Lower lobe of right lung (tissue), 2 donors: ENCODE measurements around the gene MYO10. TPM values are rescaled to one million over a fixed set of nuclear protein-coding genes. Genes with fewer than 3 reads are reported as not detected.

Source experiments
- ATAC-seq, 2 donors: fragments of 200-7000 bp; cut with Tn5 transposase; one replicate each; pipeline ENCODE4 v1.9.1; 2020 to 2022; ENCODE audit warnings: mild to moderate bottlenecking in 2 of 2, moderate library complexity in 2 of 2
- DNase-seq: peaks from one replicate; pipeline ENCODE4 v3.0.0-alpha.2; 2020
- H3K27ac ChIP-seq: fragments of 200-600 bp; one replicate; pipeline ENCODE4 v1.8.0; 2022
- H3K27me3 ChIP-seq: fragments of 200-600 bp; one replicate; pipeline ENCODE4 v1.8.0; 2022; ENCODE audit warnings: low read depth
- H3K36me3 ChIP-seq: fragments of 200-600 bp; one replicate; pipeline ENCODE4 v1.8.0; 2022; ENCODE audit warnings: mild to moderate bottlenecking
- H3K4me1 ChIP-seq: fragments of 200-600 bp; one replicate; pipeline ENCODE4 v1.8.0; 2022
- H3K4me3 ChIP-seq: fragments of 200-600 bp; one replicate; pipeline ENCODE4 v1.8.0; 2022; ENCODE audit warnings: mild to moderate bottlenecking
- H3K9me3 ChIP-seq: fragments of 200-600 bp; one replicate; pipeline ENCODE4 v1.8.0; 2022
- intact Hi-C: fragments of 100-400 bp; cut with DNase I; formaldehyde crosslinking; loops from one replicate; pipeline ENCODE4 v1.11.0; 2022
- total RNA-seq: library from RNA; stranded (reverse); fragmentation: NEBNext Ultra II Directional; extraction: Animal tissue kit (Norgen Biotek cat#: 25700); gene quantifications from one replicate; pipeline ENCODE4 v1.2.1, GENCODE V29; 2021
- TF ChIP-seq, protein P1 (sequence below): fragments of 200-600 bp; IDR thresholded peaks from one replicate; pipeline ENCODE4 v1.8.0; 2022; ENCODE audit warnings: antibody characterized with exemption, mild to moderate bottlenecking
- donor health status: DM: no; HTN: yes; CAD: no; lungs with severe emphysema.

The MYO10 gene
- total RNA-seq, 1 donor from 2014 or later, result 51.5 TPM

GRCh38 chr5:16906255-16906654 lies 29.8 kb downstream of the MYO10 start:
- no peaks in the 10 kb centered on the region for H3K9me3 ChIP-seq
- H3K27me3 ChIP-seq, result no peaks in the 10 kb centered on the region
- intact Hi-C loops, result no loop called here
- ATAC-seq, result peak in 1 of 2 donors; percentile 43
- DNase-seq, result no peak
- peaks cover 18% of the 10 kb centered on the region for H3K4me1 ChIP-seq
- H3K4me3 ChIP-seq, result no peak overlapping the region
- H3K27ac ChIP-seq, result no peak overlapping the region
- H3K36me3 ChIP-seq, result no peaks in the 10 kb centered on the region
- TF ChIP-seq, protein P1, sequence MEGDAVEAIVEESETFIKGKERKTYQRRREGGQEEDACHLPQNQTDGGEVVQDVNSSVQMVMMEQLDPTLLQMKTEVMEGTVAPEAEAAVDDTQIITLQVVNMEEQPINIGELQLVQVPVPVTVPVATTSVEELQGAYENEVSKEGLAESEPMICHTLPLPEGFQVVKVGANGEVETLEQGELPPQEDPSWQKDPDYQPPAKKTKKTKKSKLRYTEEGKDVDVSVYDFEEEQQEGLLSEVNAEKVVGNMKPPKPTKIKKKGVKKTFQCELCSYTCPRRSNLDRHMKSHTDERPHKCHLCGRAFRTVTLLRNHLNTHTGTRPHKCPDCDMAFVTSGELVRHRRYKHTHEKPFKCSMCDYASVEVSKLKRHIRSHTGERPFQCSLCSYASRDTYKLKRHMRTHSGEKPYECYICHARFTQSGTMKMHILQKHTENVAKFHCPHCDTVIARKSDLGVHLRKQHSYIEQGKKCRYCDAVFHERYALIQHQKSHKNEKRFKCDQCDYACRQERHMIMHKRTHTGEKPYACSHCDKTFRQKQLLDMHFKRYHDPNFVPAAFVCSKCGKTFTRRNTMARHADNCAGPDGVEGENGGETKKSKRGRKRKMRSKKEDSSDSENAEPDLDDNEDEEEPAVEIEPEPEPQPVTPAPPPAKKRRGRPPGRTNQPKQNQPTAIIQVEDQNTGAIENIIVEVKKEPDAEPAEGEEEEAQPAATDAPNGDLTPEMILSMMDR, result no peak

GRCh38 chr5:16903480-16904300 lies 32.4 kb downstream of the MYO10 start:
- Histone ChIP-seq H3K9me3 (no peaks in the 10 kb centered on the region), H3K4me1 (peaks cover 18% of the 10 kb centered on the region), H3K27ac (no peak overlapping the region), H3K4me3 (no peak overlapping the region), H3K36me3 (no peaks in the 10 kb centered on the region), H3K27me3 (no peaks in the 10 kb centered on the region)
- intact Hi-C loops, result no loop called here
- TF ChIP-seq, protein P1, result no peak
- DNase-seq (no peak), ATAC-seq (peak in 1 of 2 donors; percentile 46)

GRCh38 chr5:16902846-16903245 lies 33.2 kb downstream of the MYO10 start:
- H3K36me3 ChIP-seq, result no peaks in the 10 kb centered on the region
- no peaks in the 10 kb centered on the region for H3K27me3 ChIP-seq
- intact Hi-C loops, result no loop called here
- no peaks in the 10 kb centered on the region for H3K9me3 ChIP-seq
- no peak overlapping the region for H3K4me3 ChIP-seq
- no peak for DNase-seq
- H3K27ac ChIP-seq, result no peak overlapping the region
- no peak for ATAC-seq
- TF ChIP-seq, protein P1, result no peak
- peaks cover 24% of the 10 kb centered on the region for H3K4me1 ChIP-seq

DNA sequence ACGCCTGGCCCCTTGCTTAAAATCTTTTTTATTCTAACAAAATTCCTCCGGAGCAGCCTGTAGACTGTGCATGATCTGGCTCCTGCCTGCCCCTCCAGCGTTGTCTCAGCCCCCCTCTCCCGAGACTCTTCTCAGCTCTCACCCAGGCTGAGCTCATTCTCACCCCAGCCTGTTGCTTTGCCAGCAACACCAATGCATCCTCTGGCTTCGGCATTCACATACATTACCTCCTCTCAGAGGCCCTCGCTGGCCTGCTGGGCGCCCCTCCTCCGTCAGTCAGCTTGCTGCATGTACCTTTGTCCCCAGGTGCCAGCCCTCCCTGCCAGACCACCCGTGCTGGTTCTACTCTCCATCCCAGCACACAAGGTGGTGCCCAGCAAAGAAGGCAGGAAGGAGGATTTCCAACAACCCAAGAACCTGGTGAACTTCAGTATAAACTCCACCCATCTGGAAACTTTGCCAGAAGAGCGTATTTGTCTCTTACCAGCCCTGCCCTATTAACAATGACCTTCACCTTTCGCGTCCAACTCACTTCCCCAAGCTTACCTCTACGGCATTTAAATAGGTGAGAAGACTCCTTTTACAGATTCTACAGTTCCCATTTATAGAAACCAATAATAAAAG lies 35.0 kb downstream of the MYO10 start:
- Histone ChIP-seq H3K27me3 (no peaks in the 10 kb centered on the region), H3K4me1 (peaks cover 34% of the 10 kb centered on the region), H3K27ac (no peak overlapping the region), H3K4me3 (no peak overlapping the region), H3K36me3 (no peaks in the 10 kb centered on the region), H3K9me3 (no peaks in the 10 kb centered on the region)
- DNase-seq, result no peak
- ATAC-seq, result no peak
- intact Hi-C loops, result no loop called here
- TF ChIP-seq, protein P1, result no peak

DNA sequence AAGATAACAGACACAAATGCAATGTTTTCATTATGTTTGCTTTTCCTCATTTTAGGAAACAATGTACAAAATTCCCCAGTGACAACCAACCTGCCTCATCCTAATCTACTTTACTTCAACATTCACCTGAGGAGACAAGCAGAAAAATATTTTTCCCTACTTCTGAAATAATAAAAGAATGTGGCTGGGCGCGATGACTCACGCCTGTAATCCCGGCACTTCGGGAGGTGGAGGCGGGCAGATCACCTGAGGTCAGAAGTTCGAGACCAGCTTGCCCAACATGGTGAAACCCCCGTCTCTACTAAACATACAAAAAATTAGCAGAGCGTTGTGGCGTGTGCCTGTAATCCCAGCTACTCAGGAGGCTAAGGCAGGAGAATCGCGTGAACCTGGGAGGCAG lies 36.9 kb downstream of the MYO10 start:
- H3K4me1 ChIP-seq, result peaks cover 46% of the 10 kb centered on the region
- H3K27me3 ChIP-seq, result no peaks in the 10 kb centered on the region
- ATAC-seq (no peak), DNase-seq (no peak)
- TF ChIP-seq, protein P1, result no peak
- H3K27ac ChIP-seq, result no peak overlapping the region
- H3K36me3 ChIP-seq, result no peaks in the 10 kb centered on the region
- H3K4me3 ChIP-seq, result no peak overlapping the region
- intact Hi-C loops, result no loop called here
- H3K9me3 ChIP-seq, result no peaks in the 10 kb centered on the region
